HEK293 (cell line): ENCODE measurements around the gene VOPP1.

ENCODE experiments used
- CTCF ChIA-PET: fragments of 350-600 bp; formaldehyde crosslinking; extraction: SDS; loops from one replicate; lab custom pipeline; 2021; ENCODE audit warnings: antibody characterized with exemption; lab: Yijun Ruan, JAX
- POLR2A ChIA-PET: fragments of 300-600 bp; formaldehyde crosslinking; extraction: SDS; loops from one replicate; lab custom pipeline; 2020; ENCODE audit warnings: antibody characterized with exemption, inconsistent platforms; lab: Yijun Ruan, JAX
- H3K27ac ChIP-seq: fragments of 200-500 bp; sonication (Bioruptor generic); 2 replicates; pipeline ENCODE4 v1.5.1; 2014; ENCODE audit warnings: low read depth, low read length, control low read depth, inconsistent platforms; ENCODE audit errors: extremely low read depth
- H3K36me3 ChIP-seq, 2 experiments: fragments of 200-500 bp in 1 of 2; sonication (Bioruptor generic) in 1 of 2; 1 replicate in 1 of 2; 2 replicates in 1 of 2; pipeline ENCODE4 v1.5.1; 2014 to 2017; ENCODE audit warnings: inconsistent platforms in 2 of 2, low read length in 2 of 2; ENCODE audit not compliant: control insufficient read depth in 2 of 2, insufficient read depth in 1 of 2
- H3K4me1 ChIP-seq: fragments of 200-500 bp; sonication (Bioruptor generic); 2 replicates; pipeline ENCODE4 v1.5.1; 2014; ENCODE audit warnings: mild to moderate bottlenecking, low read length, inconsistent platforms; ENCODE audit not compliant: control insufficient read depth, insufficient read depth
- H3K4me3 ChIP-seq: 2 replicates; pipeline ENCODE4 v1.5.1; 2011; ENCODE audit warnings: low read depth, mild to moderate bottlenecking, control low read depth, low read length, moderate library complexity
- H3K9me3 ChIP-seq: fragments of 200-500 bp; sonication (Bioruptor generic); 2 replicates; pipeline ENCODE4 v1.5.1; 2014; ENCODE audit warnings: low read depth, low read length, inconsistent platforms; ENCODE audit not compliant: control insufficient read depth, insufficient read depth
- FEZF1 ChIP-seq: fragments of 450-650 bp; formaldehyde crosslinking; IDR thresholded peaks from 2 replicates; pipeline ENCODE4 v1.5.1; 2016; ENCODE audit warnings: missing biosample characterization, missing genetic modification characterization
- PRDM2 ChIP-seq: fragments of 450-650 bp; formaldehyde crosslinking; IDR thresholded peaks from 2 replicates; pipeline ENCODE4 v1.5.1; 2016; ENCODE audit warnings: missing biosample characterization, missing genetic modification characterization, borderline replicate concordance
- PRDM4 ChIP-seq: fragments of 450-650 bp; formaldehyde crosslinking; IDR thresholded peaks from 2 replicates; pipeline ENCODE4 v1.5.1; 2017; ENCODE audit warnings: missing biosample characterization, missing genetic modification characterization
- ZEB2 ChIP-seq: fragments of 450-650 bp; formaldehyde crosslinking; IDR thresholded peaks from 2 replicates; pipeline ENCODE4 v1.5.1; 2016; ENCODE audit warnings: missing biosample characterization, missing genetic modification characterization
- ZNF138 ChIP-seq: fragments of 450-650 bp; formaldehyde crosslinking; IDR thresholded peaks from 2 replicates; pipeline ENCODE4 v1.5.1; 2016; ENCODE audit warnings: missing biosample characterization, missing genetic modification characterization, borderline replicate concordance
- ZNF266 ChIP-seq: fragments of 450-650 bp; formaldehyde crosslinking; IDR thresholded peaks from 2 replicates; pipeline ENCODE4 v1.5.1; 2016; ENCODE audit warnings: missing biosample characterization, missing genetic modification characterization, low read depth
- ZNF280C ChIP-seq: fragments of 450-650 bp; formaldehyde crosslinking; IDR thresholded peaks from 2 replicates; pipeline ENCODE4 v1.5.1; 2016; ENCODE audit warnings: missing biosample characterization, missing genetic modification characterization
- ZNF292 ChIP-seq: fragments of 450-650 bp; formaldehyde crosslinking; IDR thresholded peaks from 2 replicates; pipeline ENCODE4 v1.5.1; 2016; ENCODE audit warnings: low read depth, missing biosample characterization, missing genetic modification characterization, borderline replicate concordance
- ZNF311 ChIP-seq: fragments of 450-650 bp; formaldehyde crosslinking; IDR thresholded peaks from 2 replicates; pipeline ENCODE4 v1.5.1; 2017; ENCODE audit warnings: missing biosample characterization, missing genetic modification characterization, borderline replicate concordance
- ZNF513 ChIP-seq: fragments of 450-650 bp; IDR thresholded peaks from 2 replicates; pipeline ENCODE4 v1.5.1; 2018; ENCODE audit warnings: missing biosample characterization, missing genetic modification characterization
- ZNF529 ChIP-seq: fragments of 450-650 bp; formaldehyde crosslinking; IDR thresholded peaks from 2 replicates; pipeline ENCODE4 v1.5.1; 2017; ENCODE audit warnings: missing genetic modification characterization, missing biosample characterization; ENCODE audit not compliant: insufficient replicate concordance
- ZNF707 ChIP-seq: fragments of 450-650 bp; formaldehyde crosslinking; IDR thresholded peaks from 2 replicates; pipeline ENCODE4 v1.5.1; 2016; ENCODE audit warnings: missing biosample characterization, missing genetic modification characterization
- ZNF776 ChIP-seq: fragments of 450-650 bp; formaldehyde crosslinking; IDR thresholded peaks from 2 replicates; pipeline ENCODE4 v1.5.0; 2017; ENCODE audit warnings: missing biosample characterization, missing genetic modification characterization, borderline replicate concordance
- ZNF792 ChIP-seq: fragments of 450-650 bp; formaldehyde crosslinking; IDR thresholded peaks from 2 replicates; pipeline ENCODE4 v1.5.1; 2016; ENCODE audit warnings: missing biosample characterization, missing genetic modification characterization

VOPP1 gene

GRCh38 chr7:55518836-55519235, 53.5 kb downstream of the VOPP1 start (continued):
- TF ChIP-seq PRDM4 (tag by site-specific recombination) = no peak

- TF ChIP-seq ZNF529 (tag by site-specific recombination) (no peak), ZNF292 (tag by site-specific recombination) (no peak), ZNF513 (tag by site-specific recombination) (no peak), ZNF266 (tag by site-specific recombination) (no peak), FEZF1 (tag by site-specific recombination) (no peak), ZNF138 (tag by site-specific recombination) (no peak), ZNF280C (tag by site-specific recombination) (no peak), ZNF707 (tag by site-specific recombination) (no peak), ZNF776 (tag by site-specific recombination) (no peak), PRDM2 (tag by site-specific recombination) (no peak), ZNF311 (no peak), ZNF792 (tag by site-specific recombination) (no peak), ZEB2 (no peak)
- Histone ChIP-seq H3K4me1 (no peaks in the 10 kb centered on the region), H3K4me3 (no peak overlapping the region), H3K36me3 (peaks cover 0 to 2% of the 10 kb centered on the region in 2 experiments; a peak in 2 of 3 replicates), H3K9me3 (no peaks in the 10 kb centered on the region), H3K27ac (no peak overlapping the region)
- POLR2A ChIA-PET = no interaction called here
- CTCF ChIA-PET = interaction anchor here (0.7 kb wide), 1 partner anchor 9 kb away, joined by 3 read pairs; no protein-coding TSS in a partner anchor
Measured at GRCh38 chr7:55517936-55518689, 54.2 kb downstream of the VOPP1 start.
